Fibroblast of lung (primary cell): Measurements from ENCODE around the gene NDUFS3. TPM values are rescaled to one million over a fixed set of nuclear protein-coding genes. Genes with fewer than 3 reads are reported as not detected.

Source experiments
- DNase-seq, 2 donors: peaks; one replicate each; pipeline versions ENCODE4 v3.0.0 to v3.0.0-alpha.2; 2010; ENCODE audit warnings: low read depth in 2 of 2
- H2AFZ ChIP-seq: 2 replicates; pipeline ENCODE4 v1.5.1; 2012; ENCODE audit warnings: low read length, control low read depth, inconsistent platforms
- H3K27ac ChIP-seq: 2 replicates; pipeline ENCODE4 v1.5.1; 2011; ENCODE audit warnings: low read length, control low read depth; ENCODE audit not compliant: insufficient read depth
- H3K27me3 ChIP-seq: 2 replicates; pipeline ENCODE4 v1.5.1; 2011; ENCODE audit warnings: mild to moderate bottlenecking, low read length; ENCODE audit not compliant: control insufficient read depth, insufficient read depth
- H3K36me3 ChIP-seq: 2 replicates; pipeline ENCODE4 v1.5.1; 2011; ENCODE audit warnings: low read length; ENCODE audit not compliant: control insufficient read depth, insufficient read depth
- H3K4me1 ChIP-seq: 2 replicates; pipeline ENCODE4 v1.5.1; 2011; ENCODE audit warnings: low read length; ENCODE audit not compliant: control insufficient read depth, insufficient read depth; ENCODE audit errors: extremely low read depth
- H3K4me2 ChIP-seq: 2 replicates; pipeline ENCODE4 v1.5.1; 2011; ENCODE audit warnings: low read length, control low read depth; ENCODE audit not compliant: insufficient read depth; ENCODE audit errors: extremely low read depth
- H3K4me3 ChIP-seq, 4 experiments: fragments of 200-600 bp in 1 of 4; sonication (generic) in 1 of 4; replicated peaks in 1 of 4; 2 replicates each; pipeline ENCODE4 v1.5.1; 2011 to 2016; ENCODE audit warnings: low read length in 4 of 4, low read depth in 3 of 4, mild to moderate bottlenecking in 3 of 4, control low read depth in 2 of 4, inconsistent platforms in 1 of 4, mixed read lengths in 1 of 4; ENCODE audit not compliant: insufficient read depth in 1 of 4; ENCODE audit errors: control extremely low read depth in 1 of 4
- H3K79me2 ChIP-seq: 2 replicates; pipeline ENCODE4 v1.5.1; 2012; ENCODE audit warnings: mild to moderate bottlenecking, low read length, inconsistent platforms; ENCODE audit not compliant: control insufficient read depth, insufficient read depth
- H3K9ac ChIP-seq: 2 replicates; pipeline ENCODE4 v1.5.1; 2011; ENCODE audit warnings: mild to moderate bottlenecking, low read length, control low read depth; ENCODE audit not compliant: insufficient read depth
- H3K9me3 ChIP-seq: 2 replicates; pipeline ENCODE4 v1.5.1; 2012; ENCODE audit warnings: low read depth, low read length; ENCODE audit not compliant: control insufficient read depth, insufficient read depth
- H4K20me1 ChIP-seq: 2 replicates; pipeline ENCODE4 v1.5.1; 2011; ENCODE audit warnings: low read length; ENCODE audit not compliant: control insufficient read depth, insufficient read depth; ENCODE audit errors: extremely low read depth
- CTCF ChIP-seq, 2 donors: IDR thresholded peaks in 1 of 2; conservative IDR thresholded peaks in 1 of 2; 1 replicate in 1 of 2; 2 replicates in 1 of 2; pipeline ENCODE4 v1.5.1; 2011 to 2012; ENCODE audit warnings: low read length in 2 of 2, control low read depth in 1 of 2, inconsistent platforms in 1 of 2, low read depth in 1 of 2, mild to moderate bottlenecking in 1 of 2
- EZH2 ChIP-seq: IDR thresholded peaks from 2 replicates; pipeline ENCODE4 v1.5.1; 2012; ENCODE audit warnings: low read length, control low read depth, mild to moderate bottlenecking; ENCODE audit errors: missing control alignments
- polyA plus RNA-seq, 2 donors: library from polyadenylated mRNA; depleted of rRNA in 1 of 2; stranded (reverse) in 1 of 2; unstranded in 1 of 2; fragments of >200 nt; gene quantifications; 2 replicates each; pipeline ENCODE4 v1.2.1, GENCODE V29; 2011 to 2012; ENCODE audit warnings: missing spikeins in 1 of 2
- total RNA-seq: library from RNA; depleted of rRNA; stranded (reverse); fragments of >200 nt; gene quantifications from 2 replicates; pipeline ENCODE4 v1.2.1, GENCODE V29; 2014

NDUFS3 gene
- total and polyA plus RNA-seq, 2 donors (not counting 1 experiment from before 2014, with no cell fraction given) = 76.5 to 113 TPM

- Histone ChIP-seq H3K79me2 (peaks cover 90% of the 10 kb centered on the region), H3K27ac (no peak overlapping the region), H3K27me3 (no peaks in the 10 kb centered on the region), H3K4me2 (no peak overlapping the region), H2AFZ (no peak overlapping the region), H3K36me3 (no peaks in the 10 kb centered on the region), H3K4me3 (no peak overlapping the region), H3K9ac (no peak overlapping the region), H4K20me1 (peaks cover 5% of the 10 kb centered on the region), H3K4me1 (peaks cover 21% of the 10 kb centered on the region), H3K9me3 (no peaks in the 10 kb centered on the region)
- no peak for TF ChIP-seq CTCF (conservative IDR thresholded peaks at IDR 0.05 in 1 of 2, IDR thresholded peaks at IDR 0.05 in 1 of 2; ENCODE audit: low read depth in 1 of 2, low read length in 2 of 2)
- TF ChIP-seq EZH2 = no peak
- DNase-seq = no peak
Observed at GRCh38 chr11:47534704-47535251, 44.1 kb upstream of the NDUFS3 start.

- Histone ChIP-seq H3K9me3 (no peaks in the 10 kb centered on the region), H3K27me3 (no peaks in the 10 kb centered on the region), H3K27ac (no peak overlapping the region), H3K4me3 (no peak overlapping the region), H3K9ac (no peak overlapping the region), H2AFZ (no peak overlapping the region), H3K4me2 (no peak overlapping the region), H4K20me1 (peaks cover 5% of the 10 kb centered on the region), H3K79me2 (peaks cover 87% of the 10 kb centered on the region), H3K36me3 (no peaks in the 10 kb centered on the region), H3K4me1 (peaks cover 24% of the 10 kb centered on the region)
- DNase-seq = no peak
- TF ChIP-seq CTCF (conservative IDR thresholded peaks at IDR 0.05 in 1 of 2, IDR thresholded peaks at IDR 0.05 in 1 of 2; ENCODE audit: low read depth in 1 of 2, low read length in 2 of 2) (no peak), EZH2 (no peak)
Observed at GRCh38 chr11:47536915-47537314, 42.0 kb upstream of the NDUFS3 start.

- H3K27ac ChIP-seq = no peak overlapping the region
- no peak overlapping the region for H3K4me3 ChIP-seq
- no peak overlapping the region for H3K4me2 ChIP-seq
- H2AFZ ChIP-seq = no peak overlapping the region
- peaks cover 14% of the 10 kb centered on the region for H3K4me1 ChIP-seq
- no peaks in the 10 kb centered on the region for H3K9me3 ChIP-seq
- H3K36me3 ChIP-seq = no peaks in the 10 kb centered on the region
- DNase-seq = peak; percentile 25 to 49
- no peak overlapping the region for H3K9ac ChIP-seq
- H3K79me2 ChIP-seq = peaks cover 90% of the 10 kb centered on the region
- H4K20me1 ChIP-seq = peaks cover 5% of the 10 kb centered on the region
- TF ChIP-seq CTCF (conservative IDR thresholded peaks at IDR 0.05 in 1 of 2, IDR thresholded peaks at IDR 0.05 in 1 of 2; ENCODE audit: low read depth in 1 of 2, low read length in 2 of 2) = no peak
- TF ChIP-seq EZH2 = no peak
- no peaks in the 10 kb centered on the region for H3K27me3 ChIP-seq
Observed at GRCh38 chr11:47538741-47539565, 39.9 kb upstream of the NDUFS3 start.
